A549 (cell line): ENCODE measurements around the gene PLOD2.

Experiments used
- CHD4 ChIP-seq: fragments of 200-600 bp; sonication (generic); IDR thresholded peaks from 2 replicates; pipeline ENCODE4 v1.6.1; 2016; ENCODE audit warnings: antibody characterized with exemption, mild to moderate bottlenecking, borderline replicate concordance
- MAFK ChIP-seq: fragments of 450-650 bp; IDR thresholded peaks from 2 replicates; pipeline ENCODE4 v1.6.1; 2014; ENCODE audit not compliant: partially characterized antibody
- MYC ChIP-seq: IDR thresholded peaks from 2 replicates; pipeline ENCODE4 v1.6.1; 2012; ENCODE audit warnings: mild to moderate bottlenecking, inconsistent platforms, low read length, improper control_type of control experiment, borderline replicate concordance
- NR3C1 ChIP-seq: fragments of >200 bp; sonication (Bioruptor Twin); formaldehyde crosslinking; IDR thresholded peaks from 3 replicates; pipeline ENCODE4 v1.6.1; 2017
- POLR2A ChIP-seq: IDR thresholded peaks from 2 replicates; pipeline ENCODE4 v1.6.1; 2012; ENCODE audit warnings: mild to moderate bottlenecking, low read length
- RAD21 ChIP-seq, 2 experiments: fragments of >200 bp in 1 of 2; sonication (Bioruptor Twin) in 1 of 2; formaldehyde crosslinking in 1 of 2; IDR thresholded peaks in 1 of 2; conservative IDR thresholded peaks in 1 of 2; 2 replicates in 1 of 2; 3 replicates in 1 of 2; pipeline ENCODE4 v1.6.1; 2012 to 2018; ENCODE audit warnings: inconsistent platforms in 1 of 2
- REST ChIP-seq: fragments of 200-600 bp; sonication (generic); IDR thresholded peaks from 2 replicates; pipeline ENCODE4 v1.6.1; 2016; ENCODE audit warnings: antibody characterized with exemption, mild to moderate bottlenecking, moderate library complexity
- USF2 ChIP-seq: fragments of 450-650 bp; IDR thresholded peaks from 2 replicates; pipeline ENCODE4 v1.6.1; 2014; ENCODE audit warnings: antibody characterized with exemption
- TF ChIP-seq, protein P1 (sequence below): fragments of >200 bp; sonication (Bioruptor Twin); formaldehyde crosslinking; IDR thresholded peaks from 3 replicates; pipeline ENCODE4 v1.5.1; 2016

- TF ChIP-seq, protein P1, sequence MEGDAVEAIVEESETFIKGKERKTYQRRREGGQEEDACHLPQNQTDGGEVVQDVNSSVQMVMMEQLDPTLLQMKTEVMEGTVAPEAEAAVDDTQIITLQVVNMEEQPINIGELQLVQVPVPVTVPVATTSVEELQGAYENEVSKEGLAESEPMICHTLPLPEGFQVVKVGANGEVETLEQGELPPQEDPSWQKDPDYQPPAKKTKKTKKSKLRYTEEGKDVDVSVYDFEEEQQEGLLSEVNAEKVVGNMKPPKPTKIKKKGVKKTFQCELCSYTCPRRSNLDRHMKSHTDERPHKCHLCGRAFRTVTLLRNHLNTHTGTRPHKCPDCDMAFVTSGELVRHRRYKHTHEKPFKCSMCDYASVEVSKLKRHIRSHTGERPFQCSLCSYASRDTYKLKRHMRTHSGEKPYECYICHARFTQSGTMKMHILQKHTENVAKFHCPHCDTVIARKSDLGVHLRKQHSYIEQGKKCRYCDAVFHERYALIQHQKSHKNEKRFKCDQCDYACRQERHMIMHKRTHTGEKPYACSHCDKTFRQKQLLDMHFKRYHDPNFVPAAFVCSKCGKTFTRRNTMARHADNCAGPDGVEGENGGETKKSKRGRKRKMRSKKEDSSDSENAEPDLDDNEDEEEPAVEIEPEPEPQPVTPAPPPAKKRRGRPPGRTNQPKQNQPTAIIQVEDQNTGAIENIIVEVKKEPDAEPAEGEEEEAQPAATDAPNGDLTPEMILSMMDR: no peak
- no peak for TF ChIP-seq USF2
- TF ChIP-seq POLR2A: no peak
- TF ChIP-seq CHD4: no peak
- TF ChIP-seq MYC: no peak
- no peak for TF ChIP-seq MAFK
- TF ChIP-seq REST: no peak
- TF ChIP-seq NR3C1: no peak
- TF ChIP-seq RAD21 (conservative IDR thresholded peaks at IDR 0.05 in 1 of 2, IDR thresholded peaks at IDR 0.05 in 1 of 2): no peak
These were observed 1.6 kb upstream of the PLOD2 start for GRCh38 chr3:146162561-146162960.
